HG03025 (cell line): ENCODE data around the gene SLC45A2.

ENCODE experiments used
- ATAC-seq: cut with Tn5 transposase; IDR thresholded peaks from one replicate; pipeline ENCODE4 v1.9.1; 2021; ENCODE audit warnings: mild to moderate bottlenecking, moderate library complexity; ENCODE audit not compliant: unreplicated experiment, low FRiP score

Gene SLC45A2

DNA sequence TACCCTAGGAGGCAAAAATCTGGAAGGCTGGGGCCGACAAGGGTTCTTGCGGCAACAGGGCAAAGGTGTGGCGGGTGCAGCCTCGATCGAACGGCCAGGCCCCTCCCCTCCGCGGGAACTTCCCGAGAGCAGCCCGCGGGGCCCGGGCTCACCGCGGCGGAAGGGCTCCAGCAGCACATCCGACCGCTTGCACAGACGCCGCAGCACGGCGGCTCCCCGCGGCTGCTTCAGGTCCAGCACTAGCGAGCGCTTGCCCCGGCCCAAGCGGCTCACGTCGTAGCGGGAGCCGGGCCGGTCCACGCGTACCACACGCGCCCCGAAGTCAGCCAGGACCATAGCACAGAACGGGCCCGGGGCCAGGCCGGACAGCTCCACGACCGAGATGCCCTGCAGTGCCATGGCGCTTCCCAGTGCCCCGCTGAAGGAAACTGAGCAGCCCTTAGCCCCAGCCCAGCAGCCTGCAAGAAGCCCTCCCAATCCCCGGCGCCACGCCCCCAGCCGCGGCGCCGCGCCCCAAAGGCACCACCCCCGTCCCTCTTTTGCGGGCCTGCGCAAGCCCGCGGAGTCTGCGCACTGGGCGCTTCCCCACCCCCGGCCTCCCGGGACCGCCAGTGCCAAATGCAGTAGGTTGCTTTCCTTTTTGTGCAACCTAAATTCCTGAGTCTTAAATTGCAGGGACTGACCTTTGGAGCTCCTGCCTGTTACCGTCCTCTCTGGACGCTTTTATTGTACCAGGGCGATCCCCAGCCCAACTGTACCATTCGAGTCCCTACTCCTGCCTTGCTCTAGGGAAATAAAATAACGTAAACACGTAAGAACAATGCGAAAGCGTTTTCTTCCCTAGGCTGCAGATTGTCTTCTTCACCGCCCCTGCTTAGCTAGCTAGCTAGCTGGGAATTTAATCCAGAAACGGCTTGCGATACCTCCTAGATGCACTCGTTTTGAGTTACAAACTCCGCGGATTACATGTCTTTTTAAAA, 23.4 kb upstream of the SLC45A2 start, which contains the start of gene AMACR:
AMACR (minus strand) TSS at position 430 of the 980 bp plus-strand sequence; CDS start at position 399, 31 bp downstream.
- peak; percentile 95 for ATAC-seq

DNA sequence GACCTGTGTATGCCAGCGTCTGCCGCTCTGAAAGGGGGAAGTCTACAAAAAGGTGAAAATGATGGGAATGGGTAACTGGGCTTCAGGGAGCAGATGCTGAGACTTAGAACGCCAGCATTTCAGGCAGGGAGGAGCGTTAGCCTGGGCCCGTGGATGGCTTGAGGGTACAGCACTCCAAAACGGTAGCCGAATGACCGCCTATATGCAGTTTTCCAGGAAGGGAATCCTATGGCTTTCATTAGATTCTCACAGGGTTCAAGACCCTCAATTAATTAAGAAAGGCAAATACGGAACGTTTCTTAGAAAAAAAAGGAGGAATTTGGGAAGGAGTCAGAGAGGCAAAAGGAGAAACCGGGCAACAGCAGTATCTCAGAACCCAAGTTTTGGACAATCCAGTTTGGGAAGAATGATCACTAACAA, 22.7 kb upstream of the SLC45A2 start:
- ATAC-seq: no peak

DNA sequence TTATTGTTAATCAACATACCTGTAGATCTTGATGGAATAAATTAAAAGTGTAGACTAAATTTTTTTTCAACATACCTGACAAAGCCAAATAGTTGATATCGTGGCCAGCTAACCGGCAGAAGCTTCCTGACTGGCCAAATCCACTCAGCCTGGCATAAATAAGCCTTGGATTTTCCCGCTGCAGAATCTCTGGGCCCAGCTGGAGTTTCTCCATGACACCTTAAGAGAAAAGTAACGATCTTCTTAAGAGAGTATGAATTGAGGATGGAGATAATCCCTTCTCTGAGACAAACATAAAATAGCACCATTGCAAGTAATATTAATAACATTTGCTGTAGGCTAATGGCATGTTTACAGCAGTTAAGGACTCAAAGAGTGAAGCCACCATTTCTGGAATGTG, 21.2 kb upstream of the SLC45A2 start:
- no peak for ATAC-seq

DNA sequence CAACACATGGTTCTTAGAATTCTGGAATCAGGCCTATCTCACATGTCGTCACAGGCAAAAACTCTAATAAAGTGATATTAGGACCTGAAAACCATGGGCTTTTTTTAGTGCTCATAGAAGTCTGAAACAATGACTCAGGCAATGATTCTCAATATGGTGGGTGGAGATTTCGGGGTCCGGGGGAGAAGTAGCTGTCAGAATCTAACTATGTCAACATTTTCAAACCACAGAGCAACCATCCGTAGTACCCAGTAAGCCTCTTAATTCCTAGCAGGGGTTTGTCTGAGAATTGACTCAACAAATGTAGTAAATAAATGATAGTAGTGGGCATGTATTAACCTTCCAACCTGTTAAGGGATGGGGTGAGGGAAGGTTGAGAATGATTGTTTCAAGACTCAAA, 20.7 kb upstream of the SLC45A2 start:
- ATAC-seq: no peak

DNA sequence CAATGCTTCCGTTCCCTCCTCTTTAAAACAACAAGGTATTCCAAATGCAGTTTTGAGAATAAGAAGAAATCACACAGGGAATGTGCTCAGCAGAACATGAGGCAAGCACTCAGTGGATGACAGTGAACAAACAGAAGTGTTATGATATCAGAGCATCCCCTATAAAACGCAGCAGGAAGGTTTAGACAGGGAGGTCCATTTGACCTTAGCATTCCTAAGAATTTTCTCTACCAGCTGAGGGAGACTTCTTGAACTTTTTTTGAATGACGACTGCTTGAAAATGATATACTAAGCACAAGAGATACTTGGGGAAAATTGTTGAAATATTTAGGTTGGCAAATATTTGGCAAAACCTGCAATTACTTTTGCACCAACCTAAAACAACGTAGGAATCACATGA, 19.4 kb upstream of the SLC45A2 start:
- ATAC-seq: no peak

DNA sequence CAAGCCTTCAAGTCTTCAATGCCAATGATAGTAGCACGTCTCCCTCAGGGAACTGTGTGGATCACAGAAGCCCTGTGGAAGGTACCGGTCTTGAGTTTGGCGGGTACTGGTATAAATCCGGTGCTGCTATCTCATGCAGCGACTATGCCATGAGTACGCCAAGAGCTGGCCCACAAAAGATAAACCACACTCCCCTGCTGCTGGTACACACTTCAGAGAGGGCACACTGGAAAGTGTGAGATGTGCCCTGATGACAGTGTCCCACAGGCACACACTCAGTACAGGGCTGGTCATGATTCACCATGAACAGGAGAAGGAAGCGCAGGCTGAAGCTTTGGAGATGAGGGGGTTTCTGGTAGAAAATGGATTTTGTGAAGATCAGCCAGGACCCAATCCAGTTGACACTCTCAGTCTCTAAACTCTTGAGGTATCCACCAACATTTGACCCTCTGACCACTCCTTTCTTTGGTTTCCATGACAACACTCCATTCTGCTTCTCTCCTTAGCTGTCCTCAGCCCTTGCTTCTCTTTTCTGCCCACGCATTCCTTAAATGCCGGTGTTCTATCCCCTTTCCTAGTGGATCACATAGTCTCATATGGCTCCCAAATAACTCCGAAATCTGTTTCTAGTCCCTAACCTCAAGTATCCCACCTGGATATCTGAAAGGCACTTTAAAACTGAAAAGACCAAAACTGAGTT, 18.3 kb upstream of the SLC45A2 start:
- ATAC-seq: no peak

DNA sequence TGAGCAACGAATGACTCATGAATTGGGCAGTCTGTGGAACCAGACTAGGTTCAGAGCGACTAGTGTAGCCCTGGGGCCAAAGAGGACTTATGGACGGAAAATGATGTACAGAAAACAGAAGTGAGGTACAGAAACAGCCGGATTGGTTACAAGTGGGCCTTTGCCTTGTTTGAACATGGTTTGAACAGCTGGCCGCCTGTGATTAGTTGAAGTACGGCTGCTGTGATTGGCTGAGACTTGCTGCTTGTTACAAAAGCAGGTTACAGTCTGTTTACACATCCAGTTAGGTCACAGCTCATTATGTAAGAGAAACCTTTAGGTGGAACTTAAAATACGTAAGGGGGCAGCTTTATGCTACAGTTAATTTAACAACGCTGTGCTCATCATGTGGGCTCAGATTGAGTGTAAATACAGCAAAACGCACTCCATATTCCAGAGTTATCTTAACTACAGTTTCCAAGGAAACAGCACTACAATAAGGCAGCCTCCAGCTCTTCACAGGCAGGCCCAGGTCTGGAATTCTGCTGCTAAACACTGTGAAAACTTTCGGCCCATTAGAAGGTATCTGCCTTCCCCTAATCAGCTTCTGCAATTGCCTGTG, 16.8 kb upstream of the SLC45A2 start:
- ATAC-seq: no peak

DNA sequence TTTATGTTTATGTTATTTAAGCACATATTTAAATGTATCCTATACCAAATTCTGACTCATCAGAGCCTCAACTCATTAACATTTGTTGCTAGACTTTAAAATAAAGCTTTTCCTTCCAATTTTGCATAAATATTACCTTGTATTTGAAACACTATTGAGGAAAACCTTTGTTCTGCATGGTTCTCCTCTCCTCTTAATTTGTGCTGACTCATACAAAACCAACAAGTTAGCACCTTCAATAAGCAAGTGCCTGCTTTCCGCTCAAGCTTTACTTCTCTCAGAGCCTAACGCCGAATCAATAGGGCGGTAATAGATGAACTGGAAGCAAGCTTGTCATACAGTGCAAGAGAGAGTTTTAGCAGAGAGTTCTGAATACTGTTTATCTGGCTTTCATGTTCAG, 15.5 kb upstream of the SLC45A2 start:
- no peak for ATAC-seq

DNA sequence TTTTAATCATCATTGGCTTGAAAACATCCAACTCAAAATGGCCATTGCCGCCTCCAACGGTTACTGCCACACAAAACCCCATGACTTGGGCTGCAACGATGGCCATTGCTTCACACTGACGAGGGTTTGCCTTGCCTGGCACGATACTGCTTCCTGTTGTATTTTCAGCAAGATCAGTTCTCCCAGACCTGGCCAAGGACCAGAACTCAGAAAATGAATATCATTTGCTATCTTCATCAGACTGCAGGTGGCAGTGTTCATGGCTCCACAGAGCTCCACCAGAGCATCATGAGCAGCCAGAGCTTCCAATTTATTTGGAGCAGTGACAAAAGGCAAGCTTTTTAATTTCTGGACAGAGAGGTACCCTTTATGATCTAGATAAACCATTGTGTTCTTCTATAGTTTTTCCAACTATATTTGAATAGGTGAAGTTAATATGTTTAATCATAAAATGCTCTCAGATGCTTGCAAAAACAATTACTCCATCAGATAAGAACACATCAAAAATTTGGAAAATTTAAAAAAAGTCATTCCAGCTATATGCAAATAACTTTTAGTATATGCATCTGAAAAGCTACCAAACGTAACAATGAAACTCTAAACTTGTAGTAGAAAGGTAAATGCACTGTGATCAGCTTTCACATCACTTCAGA, 13.0 kb upstream of the SLC45A2 start:
- ATAC-seq: no peak

DNA sequence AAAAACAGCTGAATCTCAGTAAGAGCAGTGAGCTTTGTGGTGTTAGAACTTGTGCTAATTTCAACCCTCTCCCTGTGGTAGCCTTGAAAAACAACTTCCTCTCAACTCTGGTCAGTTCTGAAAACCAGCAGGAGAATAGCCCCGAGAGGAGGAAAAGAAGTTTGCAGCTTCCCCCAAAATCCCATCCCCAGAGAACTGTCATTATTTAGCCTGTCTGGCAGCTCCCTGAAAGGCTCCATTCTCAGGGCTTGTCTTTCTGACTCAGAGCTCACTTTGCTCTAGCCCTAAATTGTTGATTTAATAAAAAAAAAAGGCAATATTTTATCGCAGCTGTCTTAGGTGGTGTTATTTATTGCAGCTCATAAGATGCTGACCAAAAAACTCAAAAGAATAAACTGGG, 11.4 kb upstream of the SLC45A2 start:
- no peak for ATAC-seq

DNA sequence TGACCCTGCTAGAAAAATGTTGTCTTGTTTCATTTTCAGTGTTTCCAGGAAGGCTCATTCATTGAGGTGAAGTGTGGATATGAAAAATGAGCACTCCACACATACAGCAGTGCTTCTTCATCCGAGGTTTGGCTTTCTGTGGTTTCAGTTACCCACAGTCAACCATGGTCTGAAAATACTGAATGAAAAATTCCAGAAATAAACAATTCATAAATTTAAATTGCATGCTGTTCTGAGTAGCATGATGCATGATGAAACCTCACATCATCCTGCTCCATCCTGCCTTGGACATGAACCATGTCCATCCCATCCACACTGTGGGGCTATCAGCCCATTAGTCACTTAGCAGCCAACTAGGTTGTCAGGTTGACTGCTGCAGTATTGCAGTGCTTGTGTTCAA, 10.4 kb upstream of the SLC45A2 start:
- ATAC-seq: no peak

DNA sequence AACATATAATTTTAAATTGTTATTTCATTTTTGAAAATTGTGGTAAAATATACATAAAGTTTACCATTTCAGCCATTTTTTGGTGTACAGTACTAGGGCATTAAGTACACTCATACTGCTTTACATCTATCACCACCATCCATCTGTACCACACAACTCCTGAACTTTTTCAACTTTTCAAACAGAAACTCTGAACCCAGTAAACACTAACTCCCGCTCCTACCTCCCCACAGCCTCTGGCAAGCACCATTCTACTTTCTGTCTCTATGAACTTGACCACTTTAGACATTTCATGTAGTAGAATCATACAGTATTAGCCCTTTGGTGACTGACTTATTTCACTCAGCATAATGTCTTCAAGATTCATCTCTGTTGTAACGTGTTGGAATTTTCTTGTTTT, 8.4 kb upstream of the SLC45A2 start:
- ATAC-seq: no peak

DNA sequence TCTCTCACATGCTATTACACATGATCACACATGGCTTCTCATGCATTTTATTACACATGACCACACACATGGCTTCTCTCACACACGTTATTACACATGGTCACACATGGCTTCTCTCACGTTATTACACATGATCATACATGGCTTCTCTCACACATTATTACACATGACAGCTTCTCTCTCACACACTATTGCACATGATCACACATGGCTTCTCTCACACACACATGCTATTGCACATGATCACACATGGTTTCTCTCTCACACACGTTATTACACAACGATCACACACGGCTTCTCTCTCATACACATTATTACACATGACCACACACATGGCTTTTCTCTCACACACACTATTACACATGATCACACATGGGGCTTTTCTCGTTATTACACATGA, 954 bp upstream of the SLC45A2 start:
- ATAC-seq: no peak

DNA sequence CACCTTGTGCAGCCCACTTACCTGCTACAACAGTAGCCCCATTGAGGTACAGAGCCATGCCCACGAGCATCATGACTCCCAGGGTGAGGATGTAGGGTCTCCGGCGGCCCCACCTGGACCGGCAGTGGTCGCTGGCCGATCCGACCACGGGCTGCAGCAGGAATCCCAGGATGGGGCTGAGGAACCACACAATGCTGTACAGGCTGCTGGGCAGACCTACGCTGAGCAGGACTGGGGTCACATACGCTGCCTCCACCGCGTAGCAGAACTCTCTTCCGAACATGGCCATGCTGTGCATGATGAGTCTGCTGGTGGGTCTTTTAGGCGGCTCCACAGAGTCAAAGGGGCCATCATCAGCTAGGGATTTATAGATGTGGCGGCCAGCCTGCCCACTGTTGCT, 315 bp downstream of the SLC45A2 start:
- no peak for ATAC-seq

DNA sequence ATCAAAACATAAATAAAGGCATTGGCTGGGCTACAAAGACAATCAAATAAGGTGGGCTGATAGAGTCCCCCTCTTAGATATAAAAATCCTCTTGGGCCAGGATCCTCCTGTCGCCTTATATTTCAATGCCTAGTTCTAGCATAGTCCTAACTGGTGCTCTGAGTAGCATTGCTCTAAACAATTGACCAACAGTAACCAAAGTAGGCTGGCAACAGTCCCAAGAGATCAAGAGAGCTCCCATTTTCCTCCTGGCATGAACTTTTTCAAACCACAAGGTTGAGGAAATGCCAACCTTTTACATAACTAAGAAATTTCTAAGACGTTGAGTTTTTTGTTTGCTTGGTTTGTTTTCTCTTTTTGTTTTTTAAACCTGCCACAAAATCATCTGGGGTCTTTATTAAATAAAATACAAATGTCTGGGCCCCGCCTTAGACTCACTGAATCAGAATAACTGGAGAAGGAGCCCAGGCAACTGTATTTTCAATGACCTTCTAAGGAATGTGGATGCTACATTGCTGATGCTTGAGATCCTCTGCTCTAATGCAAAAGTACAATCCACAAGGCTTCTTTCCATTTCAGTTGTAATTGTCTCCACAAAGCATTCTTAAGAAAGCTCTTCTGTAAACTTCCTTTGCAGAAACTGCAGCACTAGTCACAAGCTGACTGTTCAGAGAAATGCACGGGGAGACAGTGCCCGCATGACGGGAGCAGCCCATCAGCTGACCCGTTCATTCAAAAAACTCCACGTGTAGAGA, 2.9 kb downstream of the SLC45A2 start:
- no peak for ATAC-seq

DNA sequence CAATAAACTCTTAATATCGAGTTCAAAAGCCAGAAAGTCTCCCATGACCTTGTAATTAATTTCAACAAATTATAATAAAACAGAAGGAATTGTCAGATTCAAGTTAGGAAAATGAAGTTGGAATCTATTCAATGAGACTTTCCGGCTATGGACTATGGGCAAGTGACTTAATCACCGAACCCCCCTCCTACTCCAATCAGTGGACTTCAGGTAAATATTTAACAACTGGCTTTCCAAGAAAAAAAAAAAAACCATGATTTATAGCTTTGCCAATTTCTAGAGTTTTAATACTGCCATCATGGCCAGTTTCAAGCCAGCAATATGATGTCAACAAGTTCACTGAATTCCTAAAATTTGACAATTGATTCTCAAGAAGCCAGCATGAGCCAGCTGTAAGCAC, 4.5 kb downstream of the SLC45A2 start:
- no peak for ATAC-seq

DNA sequence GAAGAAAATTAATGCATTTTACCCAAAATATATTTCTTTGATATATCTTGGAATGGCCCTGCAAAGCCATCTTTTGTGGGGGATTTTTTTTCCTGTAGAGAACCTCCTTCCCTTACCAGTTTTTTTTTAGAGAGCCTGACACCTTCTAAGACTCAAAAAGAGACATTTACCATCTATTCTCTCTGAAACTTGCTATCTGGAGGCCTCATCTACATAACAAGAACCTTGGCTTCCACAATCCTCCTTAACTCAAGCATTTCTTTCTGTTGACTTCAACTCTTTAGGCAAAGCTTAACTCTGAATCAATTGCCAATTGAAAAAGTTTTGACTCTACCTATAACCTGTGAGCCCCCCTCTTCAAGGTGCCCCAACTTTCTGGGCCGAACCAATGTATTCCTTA, 6.2 kb downstream of the SLC45A2 start:
- no peak for ATAC-seq

DNA sequence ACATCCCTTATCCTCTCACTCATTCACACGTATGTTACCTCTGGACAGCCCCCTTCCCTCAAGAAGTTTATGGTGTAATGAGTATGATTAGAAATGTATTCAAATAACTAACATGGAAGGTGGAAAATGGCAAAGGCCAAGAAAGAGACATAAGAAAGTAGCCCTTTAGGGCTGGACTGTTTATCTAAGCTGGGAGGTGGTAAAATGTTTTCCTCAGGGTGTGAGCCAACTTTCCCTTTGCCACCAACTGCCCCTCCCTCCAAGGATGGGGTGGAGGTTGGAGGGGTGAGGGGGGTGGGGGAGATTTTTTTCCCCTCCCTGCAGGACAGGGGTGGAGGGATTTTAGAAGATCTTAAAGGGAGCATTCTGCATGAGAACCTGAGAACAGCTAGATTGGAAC, 8.2 kb downstream of the SLC45A2 start:
- ATAC-seq: no peak

DNA sequence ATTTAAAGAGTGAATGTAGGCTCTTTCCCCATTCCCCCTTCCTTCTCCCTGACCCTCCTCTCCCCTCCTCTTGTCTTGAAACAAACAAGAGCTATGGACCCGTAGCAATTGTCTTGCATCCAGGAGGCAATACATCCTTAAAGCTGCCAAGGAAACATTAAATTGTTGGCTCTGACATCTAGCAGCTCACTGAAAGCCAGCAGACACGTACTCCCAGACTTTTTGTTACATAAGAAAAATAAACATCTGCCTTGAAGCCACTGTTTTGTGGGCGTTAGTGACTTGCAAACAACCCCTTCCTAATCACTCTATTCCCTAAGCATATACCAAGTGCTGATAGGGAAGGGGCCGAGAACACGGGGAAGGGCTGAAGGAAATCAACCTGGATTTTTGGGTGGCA, 8.6 kb downstream of the SLC45A2 start:
- no peak for ATAC-seq

DNA sequence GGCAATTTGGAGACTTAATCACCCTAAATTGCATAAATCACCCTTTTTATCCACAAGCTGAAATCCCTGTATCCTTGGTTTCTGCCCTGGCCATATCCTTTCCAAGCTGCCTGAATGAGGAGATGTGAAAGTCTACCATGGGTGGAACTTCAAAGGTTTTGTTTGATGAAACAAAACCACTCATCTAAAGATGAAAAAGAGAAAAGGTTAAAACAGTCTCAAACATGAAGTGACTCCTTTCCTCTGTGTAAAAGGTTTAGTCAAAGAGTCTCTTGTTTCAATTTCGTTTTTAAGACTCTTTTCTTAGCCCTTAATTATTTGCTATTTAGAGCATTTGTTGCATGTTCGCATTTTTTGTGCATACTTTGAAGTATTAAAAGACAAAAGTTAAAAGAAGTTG, 11.2 kb downstream of the SLC45A2 start:
- peak; percentile 65 for ATAC-seq
